Neural cell (in vitro differentiated cells): ENCODE measurements around the gene RASL10A.

Experiments used
- EP300 ChIP-seq: fragments of 450-650 bp; conservative IDR thresholded peaks from 2 replicates; pipeline ENCODE4 v1.6.1; 2014; ENCODE audit warnings: antibody characterized with exemption, mild to moderate bottlenecking, moderate library complexity; ENCODE audit not compliant: poor library complexity, severe bottlenecking
- EZH2 ChIP-seq: fragments of 200-600, 300-800 bp; shearing (Covaris generic), sonication (generic); IDR thresholded peaks from 2 replicates; pipeline ENCODE4 v1.6.1; 2014; ENCODE audit warnings: antibody characterized with exemption, low read length, borderline replicate concordance, mild to moderate bottlenecking; ENCODE audit not compliant: insufficient read depth, poor library complexity, severe bottlenecking
- MXI1 ChIP-seq: fragments of 450-650 bp; conservative IDR thresholded peaks from 2 replicates; pipeline ENCODE4 v1.6.1; 2014; ENCODE audit warnings: antibody characterized with exemption, mild to moderate bottlenecking; ENCODE audit not compliant: poor library complexity, severe bottlenecking
- POLR2AphosphoS5 ChIP-seq: IDR thresholded peaks from 2 replicates; pipeline ENCODE4 v1.6.1; 2012
- RAD21 ChIP-seq: fragments of 450-650 bp; conservative IDR thresholded peaks from 2 replicates; pipeline ENCODE4 v1.6.1; 2014; ENCODE audit warnings: antibody characterized with exemption, mild to moderate bottlenecking, moderate library complexity
- SMC3 ChIP-seq: fragments of 450-650 bp; conservative IDR thresholded peaks from 2 replicates; pipeline ENCODE4 v1.6.1; 2014; ENCODE audit warnings: antibody characterized with exemption, mild to moderate bottlenecking, moderate library complexity; ENCODE audit not compliant: poor library complexity
- TAF1 ChIP-seq: IDR thresholded peaks from 2 replicates; pipeline ENCODE4 v1.6.1; 2012; ENCODE audit warnings: low read depth
- TF ChIP-seq, protein P1 (sequence below): fragments of 450-650 bp; IDR thresholded peaks from 2 replicates; pipeline ENCODE4 v1.5.1; 2014; ENCODE audit warnings: antibody characterized with exemption, mild to moderate bottlenecking, moderate library complexity; ENCODE audit not compliant: poor library complexity, severe bottlenecking
- TF ChIP-seq, protein P2 (sequence below): IDR thresholded peaks from 2 replicates; pipeline ENCODE4 v1.6.1; 2012; ENCODE audit warnings: borderline replicate concordance

DNA sequence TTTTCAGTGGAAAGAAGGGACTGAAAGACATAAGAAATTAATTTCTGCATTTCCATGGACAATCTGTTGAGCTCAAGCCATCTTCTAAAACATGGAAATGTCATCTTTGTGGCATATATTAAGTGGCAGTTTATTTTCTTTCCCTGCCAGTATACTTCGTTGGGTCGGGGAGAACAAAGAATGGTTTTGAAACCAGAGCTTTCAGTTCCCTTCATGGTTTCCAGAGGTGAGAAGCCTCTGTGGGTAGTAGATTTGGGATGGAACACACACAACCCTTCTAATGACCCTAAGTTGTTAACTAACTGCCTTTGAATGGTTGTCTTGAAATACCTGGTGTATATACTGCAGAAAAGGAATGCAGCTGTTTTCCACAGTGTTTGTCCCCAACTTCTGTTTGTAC is 26.7 kb downstream of the RASL10A start:
- TF ChIP-seq, protein P1, sequence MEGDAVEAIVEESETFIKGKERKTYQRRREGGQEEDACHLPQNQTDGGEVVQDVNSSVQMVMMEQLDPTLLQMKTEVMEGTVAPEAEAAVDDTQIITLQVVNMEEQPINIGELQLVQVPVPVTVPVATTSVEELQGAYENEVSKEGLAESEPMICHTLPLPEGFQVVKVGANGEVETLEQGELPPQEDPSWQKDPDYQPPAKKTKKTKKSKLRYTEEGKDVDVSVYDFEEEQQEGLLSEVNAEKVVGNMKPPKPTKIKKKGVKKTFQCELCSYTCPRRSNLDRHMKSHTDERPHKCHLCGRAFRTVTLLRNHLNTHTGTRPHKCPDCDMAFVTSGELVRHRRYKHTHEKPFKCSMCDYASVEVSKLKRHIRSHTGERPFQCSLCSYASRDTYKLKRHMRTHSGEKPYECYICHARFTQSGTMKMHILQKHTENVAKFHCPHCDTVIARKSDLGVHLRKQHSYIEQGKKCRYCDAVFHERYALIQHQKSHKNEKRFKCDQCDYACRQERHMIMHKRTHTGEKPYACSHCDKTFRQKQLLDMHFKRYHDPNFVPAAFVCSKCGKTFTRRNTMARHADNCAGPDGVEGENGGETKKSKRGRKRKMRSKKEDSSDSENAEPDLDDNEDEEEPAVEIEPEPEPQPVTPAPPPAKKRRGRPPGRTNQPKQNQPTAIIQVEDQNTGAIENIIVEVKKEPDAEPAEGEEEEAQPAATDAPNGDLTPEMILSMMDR = no peak
- TF ChIP-seq MXI1 = no peak
- TF ChIP-seq EZH2 = no peak
- TF ChIP-seq, protein P2, sequence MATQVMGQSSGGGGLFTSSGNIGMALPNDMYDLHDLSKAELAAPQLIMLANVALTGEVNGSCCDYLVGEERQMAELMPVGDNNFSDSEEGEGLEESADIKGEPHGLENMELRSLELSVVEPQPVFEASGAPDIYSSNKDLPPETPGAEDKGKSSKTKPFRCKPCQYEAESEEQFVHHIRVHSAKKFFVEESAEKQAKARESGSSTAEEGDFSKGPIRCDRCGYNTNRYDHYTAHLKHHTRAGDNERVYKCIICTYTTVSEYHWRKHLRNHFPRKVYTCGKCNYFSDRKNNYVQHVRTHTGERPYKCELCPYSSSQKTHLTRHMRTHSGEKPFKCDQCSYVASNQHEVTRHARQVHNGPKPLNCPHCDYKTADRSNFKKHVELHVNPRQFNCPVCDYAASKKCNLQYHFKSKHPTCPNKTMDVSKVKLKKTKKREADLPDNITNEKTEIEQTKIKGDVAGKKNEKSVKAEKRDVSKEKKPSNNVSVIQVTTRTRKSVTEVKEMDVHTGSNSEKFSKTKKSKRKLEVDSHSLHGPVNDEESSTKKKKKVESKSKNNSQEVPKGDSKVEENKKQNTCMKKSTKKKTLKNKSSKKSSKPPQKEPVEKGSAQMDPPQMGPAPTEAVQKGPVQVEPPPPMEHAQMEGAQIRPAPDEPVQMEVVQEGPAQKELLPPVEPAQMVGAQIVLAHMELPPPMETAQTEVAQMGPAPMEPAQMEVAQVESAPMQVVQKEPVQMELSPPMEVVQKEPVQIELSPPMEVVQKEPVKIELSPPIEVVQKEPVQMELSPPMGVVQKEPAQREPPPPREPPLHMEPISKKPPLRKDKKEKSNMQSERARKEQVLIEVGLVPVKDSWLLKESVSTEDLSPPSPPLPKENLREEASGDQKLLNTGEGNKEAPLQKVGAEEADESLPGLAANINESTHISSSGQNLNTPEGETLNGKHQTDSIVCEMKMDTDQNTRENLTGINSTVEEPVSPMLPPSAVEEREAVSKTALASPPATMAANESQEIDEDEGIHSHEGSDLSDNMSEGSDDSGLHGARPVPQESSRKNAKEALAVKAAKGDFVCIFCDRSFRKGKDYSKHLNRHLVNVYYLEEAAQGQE = no peak
- TF ChIP-seq EP300 = no peak
- no peak for TF ChIP-seq RAD21
- TF ChIP-seq POLR2AphosphoS5 = no peak
- no peak for TF ChIP-seq TAF1
- no peak for TF ChIP-seq SMC3
